ENCODE results near the gene TRMT44. TPM values are rescaled to one million over a fixed set of nuclear protein-coding genes. Genes with fewer than 3 reads are reported as not detected.

TRMT44 gene
- total RNA-seq, 1 donor from 2014 or later: 20.1 TPM

Other genes starting within 250 kb of the TRMT44 start
- 0.68 and 0.94 TPM in 2 replicates for gene SH3TC1, start 241.5 kb upstream of the TRMT44 start, total RNA-seq
- gene HTRA3, start 171.0 kb upstream of the TRMT44 start, total RNA-seq: 35.0 and 49.3 TPM in 2 replicates
- 24.7 and 31.7 TPM in 2 replicates for gene ACOX3, start 54 bp upstream of the TRMT44 start, total RNA-seq
- gene GPR78, start 139.6 kb downstream of the TRMT44 start, total RNA-seq: 0.36 and 0.51 TPM in 2 replicates
- 22.5 and 31.3 TPM in 2 replicates for gene CPZ, start 152.0 kb downstream of the TRMT44 start, total RNA-seq

Data from myocyte (in vitro differentiated cells).